Hepatocyte (in vitro differentiated cells): ENCODE measurements around the gene FBXO44.

Source experiments
- EZH2 ChIP-seq: fragments of 200-600 bp; sonication (generic); IDR thresholded peaks from 2 replicates; pipeline ENCODE4 v1.6.1; 2016; ENCODE audit warnings: antibody characterized with exemption, mild to moderate bottlenecking, borderline replicate concordance
- EZH2phosphoT487 ChIP-seq: fragments of 200-600 bp; sonication (generic); IDR thresholded peaks from one replicate; pipeline ENCODE4 v1.6.1; 2018; ENCODE audit warnings: antibody characterized with exemption, mild to moderate bottlenecking, low read depth, moderate library complexity; ENCODE audit not compliant: unreplicated experiment, severe bottlenecking
- TF ChIP-seq, protein P1 (sequence below): fragments of 200-600 bp; sonication (generic); IDR thresholded peaks from 2 replicates; pipeline ENCODE4 v1.5.1; 2016; ENCODE audit warnings: antibody characterized with exemption, mild to moderate bottlenecking; ENCODE audit not compliant: poor library complexity

DNA sequence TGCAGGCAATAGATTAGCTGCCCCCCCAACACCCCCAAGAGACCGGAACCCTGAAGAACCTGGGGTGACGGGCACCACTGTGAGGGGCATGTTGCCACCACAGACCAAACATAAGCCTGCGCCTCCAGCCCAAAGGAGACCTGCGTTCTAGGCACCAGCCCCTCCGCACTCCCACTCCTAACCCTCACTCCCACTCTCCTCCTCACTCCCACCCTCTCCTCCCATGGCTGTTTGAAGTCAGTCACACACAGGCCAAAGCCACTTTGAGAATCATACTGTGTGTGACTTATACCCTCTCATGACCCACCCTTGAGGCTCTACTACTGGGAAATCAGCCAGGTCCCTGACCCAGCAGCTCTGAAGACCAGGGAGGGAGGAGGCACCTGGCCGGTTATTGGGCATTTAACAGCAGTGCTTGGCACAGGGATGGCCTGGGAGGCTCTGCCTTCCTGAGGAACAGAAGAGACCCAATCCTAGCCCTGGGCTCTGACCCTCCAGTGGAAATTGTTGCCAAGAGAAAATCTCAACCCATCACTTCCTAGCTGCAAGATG is 44.0 kb upstream of the FBXO44 start:
- TF ChIP-seq, protein P1, sequence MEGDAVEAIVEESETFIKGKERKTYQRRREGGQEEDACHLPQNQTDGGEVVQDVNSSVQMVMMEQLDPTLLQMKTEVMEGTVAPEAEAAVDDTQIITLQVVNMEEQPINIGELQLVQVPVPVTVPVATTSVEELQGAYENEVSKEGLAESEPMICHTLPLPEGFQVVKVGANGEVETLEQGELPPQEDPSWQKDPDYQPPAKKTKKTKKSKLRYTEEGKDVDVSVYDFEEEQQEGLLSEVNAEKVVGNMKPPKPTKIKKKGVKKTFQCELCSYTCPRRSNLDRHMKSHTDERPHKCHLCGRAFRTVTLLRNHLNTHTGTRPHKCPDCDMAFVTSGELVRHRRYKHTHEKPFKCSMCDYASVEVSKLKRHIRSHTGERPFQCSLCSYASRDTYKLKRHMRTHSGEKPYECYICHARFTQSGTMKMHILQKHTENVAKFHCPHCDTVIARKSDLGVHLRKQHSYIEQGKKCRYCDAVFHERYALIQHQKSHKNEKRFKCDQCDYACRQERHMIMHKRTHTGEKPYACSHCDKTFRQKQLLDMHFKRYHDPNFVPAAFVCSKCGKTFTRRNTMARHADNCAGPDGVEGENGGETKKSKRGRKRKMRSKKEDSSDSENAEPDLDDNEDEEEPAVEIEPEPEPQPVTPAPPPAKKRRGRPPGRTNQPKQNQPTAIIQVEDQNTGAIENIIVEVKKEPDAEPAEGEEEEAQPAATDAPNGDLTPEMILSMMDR, result no peak
- no peak for TF ChIP-seq EZH2phosphoT487
- no peak for TF ChIP-seq EZH2
